Ishikawa (cell line): ENCODE results near the gene ITPA.

ENCODE experiments used
- CEBPB ChIP-seq: IDR thresholded peaks from 2 replicates; pipeline ENCODE4 v1.6.1; 2012
- EGR1 ChIP-seq: IDR thresholded peaks from 2 replicates; pipeline ENCODE4 v1.6.1; 2012
- EP300 ChIP-seq: IDR thresholded peaks from 2 replicates; pipeline ENCODE4 v1.6.1; 2012; ENCODE audit warnings: borderline replicate concordance
- FOXM1 ChIP-seq: IDR thresholded peaks from 2 replicates; pipeline ENCODE4 v1.6.1; 2012; ENCODE audit warnings: low read depth, borderline replicate concordance
- NFIC ChIP-seq: IDR thresholded peaks from 2 replicates; pipeline ENCODE4 v1.6.1; 2012
- RAD21 ChIP-seq: IDR thresholded peaks from 2 replicates; pipeline ENCODE4 v1.6.1; 2012; ENCODE audit warnings: low read depth
- REST ChIP-seq: IDR thresholded peaks from 2 replicates; pipeline ENCODE4 v1.6.1; 2012; ENCODE audit warnings: low read depth, mild to moderate bottlenecking
- TAF1 ChIP-seq: IDR thresholded peaks from 2 replicates; pipeline ENCODE4 v1.6.1; 2012; ENCODE audit warnings: low read depth, mild to moderate bottlenecking
- YY1 ChIP-seq: IDR thresholded peaks from 2 replicates; pipeline ENCODE4 v1.6.1; 2012; ENCODE audit warnings: low read depth
- ZBTB7A ChIP-seq: IDR thresholded peaks from 2 replicates; pipeline ENCODE4 v1.6.1; 2012; ENCODE audit warnings: low read depth
- TF ChIP-seq, protein P1 (sequence below): IDR thresholded peaks from 2 replicates; pipeline ENCODE4 v1.6.1; 2012
- TF ChIP-seq, protein P2 (sequence below): IDR thresholded peaks from 2 replicates; pipeline ENCODE4 v1.6.1; 2012

- TF ChIP-seq REST (no peak), RAD21 (no peak), NFIC (no peak), EP300 (no peak), EGR1 (no peak), FOXM1 (no peak), TAF1 (no peak), YY1 (no peak), ZBTB7A (no peak), CEBPB (no peak)
- TF ChIP-seq, protein P1, sequence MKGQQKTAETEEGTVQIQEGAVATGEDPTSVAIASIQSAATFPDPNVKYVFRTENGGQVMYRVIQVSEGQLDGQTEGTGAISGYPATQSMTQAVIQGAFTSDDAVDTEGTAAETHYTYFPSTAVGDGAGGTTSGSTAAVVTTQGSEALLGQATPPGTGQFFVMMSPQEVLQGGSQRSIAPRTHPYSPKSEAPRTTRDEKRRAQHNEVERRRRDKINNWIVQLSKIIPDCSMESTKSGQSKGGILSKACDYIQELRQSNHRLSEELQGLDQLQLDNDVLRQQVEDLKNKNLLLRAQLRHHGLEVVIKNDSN: no peak
- TF ChIP-seq, protein P2, sequence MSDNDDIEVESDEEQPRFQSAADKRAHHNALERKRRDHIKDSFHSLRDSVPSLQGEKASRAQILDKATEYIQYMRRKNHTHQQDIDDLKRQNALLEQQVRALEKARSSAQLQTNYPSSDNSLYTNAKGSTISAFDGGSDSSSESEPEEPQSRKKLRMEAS: no peak
Observed at GRCh38 chr20:3231116-3231515, 21.8 kb downstream of the ITPA start.
